Mesenchymal stem cell (in vitro differentiated cells and primary cell): Measurements from ENCODE around the gene VPREB3.

ENCODE experiments used
- DNase-seq: peaks from one replicate; pipeline ENCODE4 v3.0.0-alpha.2; 2013
- H2AFZ ChIP-seq: one replicate; pipeline ENCODE4 v1.6.1; 2013; ENCODE audit warnings: low read depth, mild to moderate bottlenecking, control low read depth, inconsistent platforms, low read length, moderate library complexity
- H2AK5ac ChIP-seq: 2 replicates; pipeline ENCODE4 v1.6.1; 2013; ENCODE audit warnings: low read length, moderate library complexity, mild to moderate bottlenecking, inconsistent platforms; ENCODE audit not compliant: severe bottlenecking
- H2BK120ac ChIP-seq: one replicate; pipeline ENCODE4 v1.6.1; 2013; ENCODE audit warnings: low read depth, mild to moderate bottlenecking, inconsistent platforms, low read length, moderate library complexity
- H2BK12ac ChIP-seq, 2 experiments: one replicate each; pipeline ENCODE4 v1.6.1; 2013; ENCODE audit warnings: inconsistent platforms in 2 of 2, low read length in 2 of 2, mild to moderate bottlenecking in 2 of 2, moderate library complexity in 2 of 2, control low read depth in 1 of 2
- H2BK15ac ChIP-seq: one replicate; pipeline ENCODE4 v1.6.1; 2013; ENCODE audit warnings: mild to moderate bottlenecking, low read depth, inconsistent platforms; ENCODE audit not compliant: poor library complexity, severe bottlenecking
- H2BK5ac ChIP-seq: 2 replicates; pipeline ENCODE4 v1.6.1; 2013; ENCODE audit warnings: low read depth, mild to moderate bottlenecking, low read length, control low read depth, inconsistent platforms; ENCODE audit not compliant: poor library complexity, severe bottlenecking
- H3K14ac ChIP-seq, 2 experiments: one replicate each; pipeline ENCODE4 v1.6.1; 2013; ENCODE audit warnings: inconsistent platforms in 2 of 2, low read length in 2 of 2, control low read depth in 1 of 2, mild to moderate bottlenecking in 1 of 2, moderate library complexity in 1 of 2
- H3K18ac ChIP-seq, 2 experiments: one replicate each; pipeline ENCODE4 v1.6.1; 2013; ENCODE audit warnings: inconsistent platforms in 2 of 2, low read length in 2 of 2, control low read depth in 1 of 2, low read depth in 1 of 2, mild to moderate bottlenecking in 1 of 2
- H3K23ac ChIP-seq, 2 experiments: one replicate each; pipeline ENCODE4 v1.6.1; 2013; ENCODE audit warnings: inconsistent platforms in 2 of 2, low read length in 2 of 2, mild to moderate bottlenecking in 2 of 2, moderate library complexity in 2 of 2, control low read depth in 1 of 2
- H3K27ac ChIP-seq: 2 replicates; pipeline ENCODE4 v1.5.1; 2013; ENCODE audit warnings: mild to moderate bottlenecking, moderate library complexity, low read length, control low read depth, inconsistent platforms; ENCODE audit not compliant: poor library complexity, severe bottlenecking
- H3K27me3 ChIP-seq, 2 experiments: 2 replicates each; pipeline versions ENCODE4 v1.6.1 to v1.7.0; 2013; ENCODE audit warnings: low read length in 2 of 2, mild to moderate bottlenecking in 2 of 2, moderate library complexity in 2 of 2, control low read depth in 1 of 2, inconsistent platforms in 1 of 2; ENCODE audit not compliant: control insufficient read depth in 1 of 2, insufficient read depth in 1 of 2
- H3K36me3 ChIP-seq, 2 experiments: 2 replicates each; pipeline versions ENCODE4 v1.6.1 to v1.7.0; 2013; ENCODE audit warnings: low read length in 2 of 2, control low read depth in 1 of 2, inconsistent platforms in 1 of 2, low read depth in 1 of 2, mild to moderate bottlenecking in 1 of 2; ENCODE audit not compliant: insufficient read depth in 2 of 2, control insufficient read depth in 1 of 2
- H3K4ac ChIP-seq, 2 experiments: one replicate each; pipeline ENCODE4 v1.6.1; 2013; ENCODE audit warnings: inconsistent platforms in 2 of 2, low read length in 2 of 2, mild to moderate bottlenecking in 2 of 2, moderate library complexity in 2 of 2, control low read depth in 1 of 2, low read depth in 1 of 2
- H3K4me1 ChIP-seq: 2 replicates; pipeline ENCODE4 v1.6.1; 2013; ENCODE audit warnings: low read depth, low read length, control low read depth; ENCODE audit not compliant: control insufficient read depth, insufficient read depth
- H3K4me2 ChIP-seq: 2 replicates; pipeline ENCODE4 v1.6.1; 2013; ENCODE audit warnings: low read length, mild to moderate bottlenecking, inconsistent platforms; ENCODE audit not compliant: poor library complexity, severe bottlenecking
- H3K4me3 ChIP-seq, 2 experiments: 2 replicates each; pipeline versions ENCODE4 v1.5.1 to v1.7.0; 2013; ENCODE audit warnings: low read length in 2 of 2, mild to moderate bottlenecking in 2 of 2, control low read depth in 1 of 2, low read depth in 1 of 2; ENCODE audit not compliant: insufficient read depth in 1 of 2
- H3K79me1 ChIP-seq: replicated peaks from 2 replicates; pipeline ENCODE4 v1.6.1; 2013; ENCODE audit warnings: mild to moderate bottlenecking, control low read depth, low read length, inconsistent platforms; ENCODE audit not compliant: poor library complexity, severe bottlenecking
- H3K9ac ChIP-seq: 2 replicates; pipeline ENCODE4 v1.7.0; 2013; ENCODE audit warnings: mild to moderate bottlenecking, low read length, moderate library complexity
- H3K9me3 ChIP-seq: 2 replicates; pipeline ENCODE4 v1.7.0; 2013; ENCODE audit warnings: mild to moderate bottlenecking, low read length; ENCODE audit not compliant: control insufficient read depth
- H4K8ac ChIP-seq: one replicate; pipeline ENCODE4 v1.6.1; 2013; ENCODE audit warnings: inconsistent platforms, mild to moderate bottlenecking, low read length, moderate library complexity
- H4K91ac ChIP-seq: one replicate; pipeline ENCODE4 v1.6.1; 2013; ENCODE audit warnings: mild to moderate bottlenecking, low read length, inconsistent platforms
- WGBS: methylation state at CpG from one replicate; pipeline ENCODE4 v1.1.7; 2013; ENCODE audit warnings: mixed read lengths; 5-methylcytosine and 5-hydroxymethylcytosine counted together

VPREB3 gene

DNA sequence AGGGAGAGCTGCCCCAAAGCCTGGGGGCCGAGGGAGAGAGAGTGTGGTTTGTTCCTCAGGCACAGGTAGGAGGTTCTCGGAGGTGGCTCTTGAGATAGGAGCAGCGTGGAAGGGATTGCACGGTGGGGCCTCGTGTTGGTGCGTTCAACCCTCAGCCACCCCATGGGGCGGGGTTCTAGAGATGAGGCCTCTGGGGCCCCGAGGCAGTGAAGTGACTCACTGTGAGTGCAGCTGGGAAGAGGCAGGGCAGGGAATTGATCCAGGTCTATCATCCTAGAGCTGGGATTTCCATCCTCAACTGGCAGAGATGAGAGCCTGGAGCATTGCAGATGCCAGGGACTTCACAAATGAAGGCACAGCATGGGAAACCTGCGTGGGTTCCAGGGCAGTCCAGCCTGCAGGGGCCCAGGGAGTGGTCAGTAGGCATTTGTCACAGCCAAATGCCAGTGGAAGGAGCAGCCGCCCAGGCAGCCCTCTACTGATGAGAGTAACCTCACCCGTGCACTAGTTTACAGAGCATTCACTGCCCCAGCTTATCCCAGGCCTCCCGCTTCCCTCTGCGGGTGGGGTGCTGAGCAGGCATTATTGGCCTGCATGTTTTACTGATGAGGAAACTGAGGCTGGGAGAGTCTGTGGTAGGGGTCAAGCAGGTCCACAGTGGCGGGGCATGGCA, 27.4 kb upstream of the VPREB3 start:
- Histone ChIP-seq H3K14ac (no peak overlapping the region), H4K91ac (peak overlapping the region; percentile 77), H3K79me1 (peaks cover 1% of the 10 kb centered on the region), H3K36me3 (peaks cover 0 to 15% of the 10 kb centered on the region in 2 experiments), H2AFZ (no peak overlapping the region), H3K9me3 (no peaks in the 10 kb centered on the region), H3K4ac (no peak overlapping the region), H2BK12ac (peak overlapping the region; percentile 49 to 60), H3K4me2 (no peak overlapping the region), H3K27ac (no peak overlapping the region), H3K23ac (no peak overlapping the region), H3K4me3 (peak overlapping the region in 1 of 2 experiments; percentile 32), H3K9ac (peak overlapping the region; percentile 27), H2BK15ac (peak overlapping the region; percentile 78), H2BK5ac (no peak overlapping the region), H4K8ac (peak overlapping the region; percentile 56), H2BK120ac (no peak overlapping the region), H3K4me1 (peaks cover 38% of the 10 kb centered on the region), H2AK5ac (peak overlapping the region; percentile 27), H3K18ac (peak overlapping the region; percentile 52 to 63), H3K27me3 (no peaks in the 10 kb centered on the region)
- WGBS = 66% methylated on average over 13 of the region's 14 CpGs
- DNase-seq = peak; percentile 55

DNA sequence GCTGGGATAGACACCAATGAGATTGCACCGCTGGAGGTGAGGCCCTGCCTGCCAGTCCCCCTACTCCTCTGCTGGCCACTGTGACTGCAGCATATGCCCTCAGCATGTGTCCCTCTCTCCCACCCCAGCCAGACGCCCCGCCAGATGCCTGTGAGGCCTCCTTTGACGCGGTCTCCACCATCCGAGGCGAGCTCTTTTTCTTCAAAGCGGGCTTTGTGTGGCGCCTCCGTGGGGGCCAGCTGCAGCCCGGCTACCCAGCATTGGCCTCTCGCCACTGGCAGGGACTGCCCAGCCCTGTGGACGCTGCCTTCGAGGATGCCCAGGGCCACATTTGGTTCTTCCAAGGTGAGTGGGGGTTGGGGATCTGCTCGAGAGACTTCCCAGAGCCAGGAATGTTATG, 26.8 kb upstream of the VPREB3 start:
- peaks cover 0 to 15% of the 10 kb centered on the region in 2 experiments for H3K36me3 ChIP-seq
- H3K27me3 ChIP-seq = no peaks in the 10 kb centered on the region
- no peak overlapping the region for H3K27ac ChIP-seq
- peak overlapping the region; percentile 78 for H2BK15ac ChIP-seq
- peak overlapping the region; percentile 77 for H4K91ac ChIP-seq
- no peak for DNase-seq
- H3K4ac ChIP-seq = no peak overlapping the region
- peaks cover 33% of the 10 kb centered on the region for H3K4me1 ChIP-seq
- H3K4me2 ChIP-seq = no peak overlapping the region
- no peaks in the 10 kb centered on the region for H3K79me1 ChIP-seq
- H3K18ac ChIP-seq = peak overlapping the region; percentile 28 to 52
- peak overlapping the region in 1 of 2 experiments; percentile 32 for H3K4me3 ChIP-seq
- H3K23ac ChIP-seq = no peak overlapping the region
- H2BK12ac ChIP-seq = peak overlapping the region in 1 of 2 experiments; percentile 49
- H2AK5ac ChIP-seq = peak overlapping the region; percentile 11
- WGBS = 88% methylated on average over 15 of the region's 15 CpGs
- H2AFZ ChIP-seq = no peak overlapping the region
- no peak overlapping the region for H2BK5ac ChIP-seq
- H4K8ac ChIP-seq = peak overlapping the region; percentile 56
- no peaks in the 10 kb centered on the region for H3K9me3 ChIP-seq
- no peak overlapping the region for H2BK120ac ChIP-seq
- H3K14ac ChIP-seq = peak overlapping the region in 1 of 2 experiments; percentile 35
- peak overlapping the region; percentile 27 for H3K9ac ChIP-seq

DNA sequence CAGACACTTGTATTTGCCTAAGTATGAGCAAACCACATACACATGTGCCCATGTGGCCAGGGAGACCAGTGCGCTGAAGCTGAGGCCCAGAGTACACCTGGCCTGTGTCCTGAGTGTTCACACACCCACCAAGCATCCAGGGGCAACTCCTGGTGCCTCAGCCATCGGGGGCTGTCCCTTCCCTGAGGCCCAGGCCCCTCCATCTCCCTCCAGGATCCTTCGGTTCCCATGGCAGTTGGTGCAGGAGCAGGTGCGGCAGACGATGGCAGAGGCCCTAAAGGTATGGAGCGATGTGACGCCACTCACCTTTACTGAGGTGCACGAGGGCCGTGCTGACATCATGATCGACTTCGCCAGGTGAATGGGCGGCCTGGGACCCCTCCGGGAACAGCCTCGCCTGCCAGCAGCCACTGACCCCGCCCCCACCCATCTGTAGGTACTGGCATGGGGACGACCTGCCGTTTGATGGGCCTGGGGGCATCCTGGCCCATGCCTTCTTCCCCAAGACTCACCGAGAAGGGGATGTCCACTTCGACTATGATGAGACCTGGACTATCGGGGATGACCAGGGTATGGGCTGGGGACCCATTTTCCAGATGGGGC, 26.0 kb upstream of the VPREB3 start:
- Histone ChIP-seq H3K9ac (no peak overlapping the region), H3K9me3 (no peaks in the 10 kb centered on the region), H3K23ac (no peak overlapping the region), H3K18ac (no peak overlapping the region), H4K91ac (no peak overlapping the region), H3K4me1 (peaks cover 33% of the 10 kb centered on the region), H2BK12ac (no peak overlapping the region), H2BK120ac (no peak overlapping the region), H3K79me1 (no peaks in the 10 kb centered on the region), H2BK15ac (no peak overlapping the region), H3K27me3 (no peaks in the 10 kb centered on the region), H3K4ac (no peak overlapping the region), H2AFZ (no peak overlapping the region), H3K14ac (no peak overlapping the region), H3K4me2 (no peak overlapping the region), H2BK5ac (no peak overlapping the region), H2AK5ac (no peak overlapping the region), H3K36me3 (peaks cover 0 to 15% of the 10 kb centered on the region in 2 experiments), H3K4me3 (no peak overlapping the region), H3K27ac (no peak overlapping the region), H4K8ac (no peak overlapping the region)
- no peak for DNase-seq
- WGBS = 91% methylated on average over 20 of the region's 20 CpGs

DNA sequence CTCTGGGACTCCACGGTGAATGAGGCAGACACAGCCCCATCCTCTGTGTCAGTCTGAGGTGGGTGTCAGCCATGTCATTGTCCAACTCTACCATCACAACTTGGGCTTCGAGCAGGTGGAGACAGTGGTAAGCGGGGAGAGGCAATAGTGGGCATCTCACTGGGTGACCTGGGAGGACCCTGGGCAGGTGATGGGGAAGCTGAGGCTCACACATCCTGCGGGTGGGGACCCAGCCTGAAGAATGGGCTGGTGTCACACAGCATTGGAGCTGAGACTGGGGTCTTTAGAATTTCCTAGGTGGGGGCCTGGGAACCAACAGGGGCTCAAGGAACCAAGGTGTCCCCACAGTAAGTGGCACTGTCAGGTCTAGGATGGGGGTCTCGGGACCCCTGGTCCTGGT, 25.5 kb upstream of the VPREB3 start:
- Histone ChIP-seq H3K27me3 (no peaks in the 10 kb centered on the region), H3K9me3 (no peaks in the 10 kb centered on the region), H2BK12ac (peak overlapping the region in 1 of 2 experiments; percentile 45), H3K4ac (no peak overlapping the region), H3K9ac (no peak overlapping the region), H4K91ac (no peak overlapping the region), H2AFZ (no peak overlapping the region), H3K18ac (no peak overlapping the region), H2AK5ac (no peak overlapping the region), H3K36me3 (peaks cover 0 to 15% of the 10 kb centered on the region in 2 experiments), H3K4me2 (no peak overlapping the region), H3K23ac (no peak overlapping the region), H2BK15ac (no peak overlapping the region), H3K14ac (no peak overlapping the region), H3K4me3 (no peak overlapping the region), H3K4me1 (peaks cover 38% of the 10 kb centered on the region), H3K79me1 (no peaks in the 10 kb centered on the region), H2BK120ac (no peak overlapping the region), H2BK5ac (no peak overlapping the region), H3K27ac (no peak overlapping the region), H4K8ac (no peak overlapping the region)
- 90% methylated on average over 5 of the region's 5 CpGs for WGBS
- no peak for DNase-seq
